Measurements from ENCODE around the gene KCNT2. TPM values are rescaled to one million over a fixed set of nuclear protein-coding genes. Genes with fewer than 3 reads are reported as not detected.

The KCNT2 gene
- polyA plus RNA-seq, 2 of the 4 experiments (the other 2 are of a cell fraction), result 0.14 to 1.7 TPM

DNA sequence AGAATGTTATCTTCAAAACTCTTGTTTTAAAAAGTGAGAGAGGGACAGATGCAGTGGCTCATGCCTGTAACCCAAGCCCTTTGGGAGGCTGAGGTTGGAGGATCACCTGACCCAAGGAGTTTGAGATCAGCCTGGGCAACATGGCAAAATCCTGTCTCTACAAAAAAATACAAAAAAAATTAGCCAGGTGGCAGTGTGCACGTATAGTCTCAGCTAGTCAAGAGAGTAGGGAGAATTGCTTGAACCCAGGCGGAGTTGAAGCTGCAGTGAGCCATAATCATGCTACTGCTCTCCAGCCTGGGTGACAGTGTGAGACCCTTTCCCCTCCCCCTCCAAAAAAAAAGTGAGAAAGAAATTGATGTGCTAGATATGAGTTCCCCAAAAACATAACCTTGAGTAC, 131.0 kb downstream of the KCNT2 start:
- H3K27ac ChIP-seq, result no peak overlapping the region
- TF ChIP-seq CHD4 (IDR thresholded peaks at IDR 0.05; ENCODE audit: borderline replicate concordance), result no peak
- no peak for TF ChIP-seq TP53 (CRISPR knock-in tag; IDR thresholded peaks at IDR 0.05)
- TF ChIP-seq, protein P1, sequence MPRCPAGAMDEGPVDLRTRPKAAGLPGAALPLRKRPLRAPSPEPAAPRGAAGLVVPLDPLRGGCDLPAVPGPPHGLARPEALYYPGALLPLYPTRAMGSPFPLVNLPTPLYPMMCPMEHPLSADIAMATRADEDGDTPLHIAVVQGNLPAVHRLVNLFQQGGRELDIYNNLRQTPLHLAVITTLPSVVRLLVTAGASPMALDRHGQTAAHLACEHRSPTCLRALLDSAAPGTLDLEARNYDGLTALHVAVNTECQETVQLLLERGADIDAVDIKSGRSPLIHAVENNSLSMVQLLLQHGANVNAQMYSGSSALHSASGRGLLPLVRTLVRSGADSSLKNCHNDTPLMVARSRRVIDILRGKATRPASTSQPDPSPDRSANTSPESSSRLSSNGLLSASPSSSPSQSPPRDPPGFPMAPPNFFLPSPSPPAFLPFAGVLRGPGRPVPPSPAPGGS (IDR thresholded peaks at IDR 0.05), result no peak
- TF ChIP-seq CBX8 (IDR thresholded peaks at IDR 0.05), result no peak
- no peak for TF ChIP-seq SMC3 (IDR thresholded peaks at IDR 0.05)
- no peak for TF ChIP-seq MAZ (IDR thresholded peaks at IDR 0.05; ENCODE audit: borderline replicate concordance, low read depth, low read length)
- no peak; a peak in 1 of 5 replicates for TF ChIP-seq RAD21 (conservative IDR thresholded peaks at IDR 0.05 in 1 of 2, IDR thresholded peaks at IDR 0.05 in 1 of 2)
- no peak for TF ChIP-seq HDAC2 (IDR thresholded peaks at IDR 0.05)
- no peak for TF ChIP-seq NFE2L2 (conservative IDR thresholded peaks at IDR 0.05; ENCODE audit: low read length)
- TF ChIP-seq, protein P2, sequence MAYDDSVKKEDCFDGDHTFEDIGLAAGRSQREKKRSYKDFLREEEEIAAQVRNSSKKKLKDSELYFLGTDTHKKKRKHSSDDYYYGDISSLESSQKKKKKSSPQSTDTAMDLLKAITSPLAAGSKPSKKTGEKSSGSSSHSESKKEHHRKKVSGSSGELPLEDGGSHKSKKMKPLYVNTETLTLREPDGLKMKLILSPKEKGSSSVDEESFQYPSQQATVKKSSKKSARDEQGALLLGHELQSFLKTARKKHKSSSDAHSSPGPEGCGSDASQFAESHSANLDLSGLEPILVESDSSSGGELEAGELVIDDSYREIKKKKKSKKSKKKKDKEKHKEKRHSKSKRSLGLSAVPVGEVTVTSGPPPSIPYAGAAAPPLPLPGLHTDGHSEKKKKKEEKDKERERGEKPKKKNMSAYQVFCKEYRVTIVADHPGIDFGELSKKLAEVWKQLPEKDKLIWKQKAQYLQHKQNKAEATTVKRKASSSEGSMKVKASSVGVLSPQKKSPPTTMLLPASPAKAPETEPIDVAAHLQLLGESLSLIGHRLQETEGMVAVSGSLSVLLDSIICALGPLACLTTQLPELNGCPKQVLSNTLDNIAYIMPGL (CRISPR knock-in tag; IDR thresholded peaks at IDR 0.05; ENCODE audit: borderline replicate concordance), result no peak
- no peak for TF ChIP-seq ZNF302 (CRISPR knock-in tag; IDR thresholded peaks at IDR 0.05)
- no peak for TF ChIP-seq EHF (CRISPR knock-in tag; IDR thresholded peaks at IDR 0.05)
- H3K4me2 ChIP-seq, result no peak overlapping the region
- H3K4me3 ChIP-seq, result no peak overlapping the region
- DNase-seq (ENCODE audit: low read depth in 1 of 2, low spot score in 1 of 2) (no peak), FAIRE-seq (no peak), ATAC-seq (no peak)
- WGBS (ENCODE audit: missing lambda C conversion rate), result 65% methylated on average over 2 of the region's 2 CpGs
- H3K4me1 ChIP-seq, result no peaks in the 10 kb centered on the region
- H3K9me3 ChIP-seq, result no peaks in the 10 kb centered on the region
- ChIA-PET POLR2A (no interaction called here), CTCF (no interaction called here)

DNA sequence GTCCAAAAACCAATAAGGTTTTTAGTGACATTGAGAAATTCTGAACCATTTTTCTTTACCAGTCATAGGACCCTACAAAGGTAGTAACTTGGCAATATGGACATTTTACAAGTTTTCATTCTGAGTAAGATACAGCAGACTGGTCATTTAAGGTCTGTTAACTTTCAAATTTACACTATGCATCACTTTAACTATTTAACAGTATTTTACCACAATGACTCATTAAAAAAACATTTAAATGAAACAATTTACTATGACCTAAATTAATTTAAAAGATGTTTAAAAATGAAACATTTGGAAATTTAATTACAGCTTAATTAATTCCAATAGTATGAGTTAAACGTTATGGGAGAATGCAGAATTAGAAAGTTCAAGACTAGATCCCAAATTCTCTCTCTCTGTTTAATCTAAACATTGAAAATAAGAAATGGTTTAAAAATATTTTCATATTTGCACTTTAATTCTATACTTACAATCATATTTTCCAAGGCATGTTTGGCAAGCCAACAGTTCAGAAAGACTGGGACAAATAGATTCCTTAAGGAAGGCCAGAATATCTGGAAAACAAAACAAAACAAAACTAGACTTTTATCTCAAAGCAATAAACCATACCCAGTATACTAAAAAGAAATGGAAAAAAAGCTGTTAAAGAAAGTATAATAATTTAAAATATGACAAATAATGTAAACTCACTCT, 140.9 kb downstream of the KCNT2 start:
- ATAC-seq, result no peak

More for the DNA sequence above, 140.9 kb downstream of the KCNT2 start:
- TF ChIP-seq JUNB (IDR thresholded peaks at IDR 0.05) (no peak), ZFP36 (IDR thresholded peaks at IDR 0.05; ENCODE audit: borderline replicate concordance, partially characterized antibody) (no peak), PHF8 (IDR thresholded peaks at IDR 0.05; ENCODE audit: borderline replicate concordance, low read depth) (no peak), HOXA7 (CRISPR knock-in tag; IDR thresholded peaks at IDR 0.05) (no peak), SMC3 (IDR thresholded peaks at IDR 0.05) (no peak), HEYL (CRISPR knock-in tag; IDR thresholded peaks at IDR 0.05) (no peak), CHD4 (IDR thresholded peaks at IDR 0.05; ENCODE audit: borderline replicate concordance) (no peak), BHLHE40 (IDR thresholded peaks at IDR 0.05; ENCODE audit: low read depth, low read length) (no peak), HOXB13 (CRISPR knock-in tag; IDR thresholded peaks at IDR 0.05; ENCODE audit: low read depth) (no peak), JUN (IDR thresholded peaks at IDR 0.05) (no peak), ZNF302 (CRISPR knock-in tag; IDR thresholded peaks at IDR 0.05) (no peak), SREBF2 (IDR thresholded peaks at IDR 0.05) (no peak)
- TF ChIP-seq, protein P2 (CRISPR knock-in tag; IDR thresholded peaks at IDR 0.05; ENCODE audit: borderline replicate concordance), result no peak
- TF ChIP-seq, protein P3, sequence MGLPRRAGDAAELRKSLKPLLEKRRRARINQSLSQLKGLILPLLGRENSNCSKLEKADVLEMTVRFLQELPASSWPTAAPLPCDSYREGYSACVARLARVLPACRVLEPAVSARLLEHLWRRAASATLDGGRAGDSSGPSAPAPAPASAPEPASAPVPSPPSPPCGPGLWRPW (IDR thresholded peaks at IDR 0.05), result no peak
- TF ChIP-seq, protein P4, sequence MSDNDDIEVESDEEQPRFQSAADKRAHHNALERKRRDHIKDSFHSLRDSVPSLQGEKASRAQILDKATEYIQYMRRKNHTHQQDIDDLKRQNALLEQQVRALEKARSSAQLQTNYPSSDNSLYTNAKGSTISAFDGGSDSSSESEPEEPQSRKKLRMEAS (IDR thresholded peaks at IDR 0.05), result no peak
- TF ChIP-seq, protein P5, sequence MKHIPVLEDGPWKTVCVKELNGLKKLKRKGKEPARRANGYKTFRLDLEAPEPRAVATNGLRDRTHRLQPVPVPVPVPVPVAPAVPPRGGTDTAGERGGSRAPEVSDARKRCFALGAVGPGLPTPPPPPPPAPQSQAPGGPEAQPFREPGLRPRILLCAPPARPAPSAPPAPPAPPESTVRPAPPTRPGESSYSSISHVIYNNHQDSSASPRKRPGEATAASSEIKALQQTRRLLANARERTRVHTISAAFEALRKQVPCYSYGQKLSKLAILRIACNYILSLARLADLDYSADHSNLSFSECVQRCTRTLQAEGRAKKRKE (CRISPR knock-in tag; IDR thresholded peaks at IDR 0.05; ENCODE audit: low read depth), result no peak
- TF ChIP-seq, protein P6, sequence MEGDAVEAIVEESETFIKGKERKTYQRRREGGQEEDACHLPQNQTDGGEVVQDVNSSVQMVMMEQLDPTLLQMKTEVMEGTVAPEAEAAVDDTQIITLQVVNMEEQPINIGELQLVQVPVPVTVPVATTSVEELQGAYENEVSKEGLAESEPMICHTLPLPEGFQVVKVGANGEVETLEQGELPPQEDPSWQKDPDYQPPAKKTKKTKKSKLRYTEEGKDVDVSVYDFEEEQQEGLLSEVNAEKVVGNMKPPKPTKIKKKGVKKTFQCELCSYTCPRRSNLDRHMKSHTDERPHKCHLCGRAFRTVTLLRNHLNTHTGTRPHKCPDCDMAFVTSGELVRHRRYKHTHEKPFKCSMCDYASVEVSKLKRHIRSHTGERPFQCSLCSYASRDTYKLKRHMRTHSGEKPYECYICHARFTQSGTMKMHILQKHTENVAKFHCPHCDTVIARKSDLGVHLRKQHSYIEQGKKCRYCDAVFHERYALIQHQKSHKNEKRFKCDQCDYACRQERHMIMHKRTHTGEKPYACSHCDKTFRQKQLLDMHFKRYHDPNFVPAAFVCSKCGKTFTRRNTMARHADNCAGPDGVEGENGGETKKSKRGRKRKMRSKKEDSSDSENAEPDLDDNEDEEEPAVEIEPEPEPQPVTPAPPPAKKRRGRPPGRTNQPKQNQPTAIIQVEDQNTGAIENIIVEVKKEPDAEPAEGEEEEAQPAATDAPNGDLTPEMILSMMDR (IDR thresholded peaks at IDR 0.05), result no peak
- DNase-seq (ENCODE audit: low read depth in 1 of 2, low spot score in 1 of 2) (no peak), FAIRE-seq (no peak)
- Histone ChIP-seq H3K4me3 (no peak overlapping the region), H3K4me1 (peaks cover 12% of the 10 kb centered on the region; the same call in 2 of the 3 replicates), H3K9me3 (no peaks in the 10 kb centered on the region), H3K4me2 (no peak overlapping the region), H3K27ac (no peak overlapping the region)
- POLR2A ChIA-PET, result no interaction called here
- CTCF ChIA-PET, result no interaction called here
- WGBS (ENCODE audit: missing lambda C conversion rate), result 77% methylated on average over 1 of the region's 1 CpG

All from A549 (cell line).